Glomerular visceral epithelial cell (primary cell): Measurements from ENCODE around the gene GREB1L.

ENCODE experiments used
- DNase-seq: peaks from one replicate; pipeline ENCODE4 v3.0.0-alpha.2; 2016; ENCODE audit errors: extremely low spot score

GREB1L gene

GRCh38 chr18:21449367-21450290 lies 207.6 kb downstream of the GREB1L start:
- no peak for DNase-seq

GRCh38 chr18:21450503-21450902 lies 208.5 kb downstream of the GREB1L start:
- no peak for DNase-seq

- DNase-seq = peak; percentile 13
Measured at GRCh38 chr18:21450913-21451312, 208.9 kb downstream of the GREB1L start.

- no peak for DNase-seq
Measured at GRCh38 chr18:21451851-21452250, 209.8 kb downstream of the GREB1L start.

GRCh38 chr18:21452276-21452780 lies 210.3 kb downstream of the GREB1L start:
- DNase-seq = no peak

GRCh38 chr18:21452796-21453510 lies 210.9 kb downstream of the GREB1L start:
- no peak for DNase-seq

GRCh38 chr18:21453511-21453901 lies 211.5 kb downstream of the GREB1L start:
- DNase-seq = no peak

- DNase-seq = no peak
Measured at GRCh38 chr18:21454725-21455124, 212.7 kb downstream of the GREB1L start.

GRCh38 chr18:21456428-21457178 lies 214.6 kb downstream of the GREB1L start:
- no peak for DNase-seq

GRCh38 chr18:21457179-21457535 lies 215.1 kb downstream of the GREB1L start:
- DNase-seq = no peak

- DNase-seq = no peak
Measured at GRCh38 chr18:21458310-21458709, 216.3 kb downstream of the GREB1L start.

- no peak for DNase-seq
Measured at GRCh38 chr18:21458788-21459187, 216.8 kb downstream of the GREB1L start.

GRCh38 chr18:21459706-21460286 lies 217.8 kb downstream of the GREB1L start:
- no peak for DNase-seq

GRCh38 chr18:21461460-21461859 lies 219.4 kb downstream of the GREB1L start:
- DNase-seq = no peak

GRCh38 chr18:21463718-21464117 lies 221.7 kb downstream of the GREB1L start:
- DNase-seq = no peak

GRCh38 chr18:21468514-21469164 lies 226.6 kb downstream of the GREB1L start:
- DNase-seq = no peak

- DNase-seq = no peak
Measured at GRCh38 chr18:21472741-21473140, 230.7 kb downstream of the GREB1L start.

GRCh38 chr18:21474621-21475020 lies 232.6 kb downstream of the GREB1L start:
- no peak for DNase-seq

GRCh38 chr18:21479721-21480120 lies 237.7 kb downstream of the GREB1L start:
- DNase-seq = no peak

GRCh38 chr18:21481739-21482138 lies 239.7 kb downstream of the GREB1L start:
- no peak for DNase-seq

GRCh38 chr18:21483051-21483450 lies 241.0 kb downstream of the GREB1L start:
- no peak for DNase-seq
